ENCODE data around the gene INTS1.

- TF ChIP-seq CTCF (IDR thresholded peaks at IDR 0.05) (no peak), EZH2 (IDR thresholded peaks at IDR 0.05; ENCODE audit: borderline replicate concordance, insufficient read depth, low read depth, low read length, poor library complexity, severe bottlenecking) (no peak)
Observed at GRCh38 chr7:1447551-1448244, 56.5 kb downstream of the INTS1 start.

All from B cell (primary cell).